Endodermal cell (in vitro differentiated cells): Measurements from ENCODE around the gene GAS7. TPM values are rescaled to one million over a fixed set of nuclear protein-coding genes. Genes with fewer than 3 reads are reported as not detected.
A peak's percentile ranks its signal among the peaks of the same experiment; 100 is the strongest.

Experiments used
- DNase-seq: peaks from one replicate; pipeline ENCODE4 v3.0.0-alpha.2; 2017
- H3K27ac ChIP-seq: 2 replicates; pipeline ENCODE4 v1.5.1; 2013; ENCODE audit warnings: mild to moderate bottlenecking, low read depth, low read length, moderate library complexity
- H3K27me3 ChIP-seq: 2 replicates; pipeline ENCODE4 v1.6.1; 2013; ENCODE audit warnings: mild to moderate bottlenecking, low read length, moderate library complexity; ENCODE audit not compliant: insufficient read depth, control insufficient read depth, poor library complexity, severe bottlenecking
- H3K36me3 ChIP-seq: 2 replicates; pipeline ENCODE4 v1.7.0; 2013; ENCODE audit warnings: mild to moderate bottlenecking, low read length, moderate library complexity; ENCODE audit not compliant: control insufficient read depth, insufficient read depth
- H3K4me1 ChIP-seq: one replicate; pipeline ENCODE4 v1.7.0; 2013; ENCODE audit warnings: low read length; ENCODE audit not compliant: control insufficient read depth, insufficient read depth
- H3K4me3 ChIP-seq: 2 replicates; pipeline ENCODE4 v1.5.1; 2013; ENCODE audit warnings: mild to moderate bottlenecking, low read length, moderate library complexity
- H3K9ac ChIP-seq: 2 replicates; pipeline ENCODE4 v1.6.1; 2013; ENCODE audit warnings: mild to moderate bottlenecking, low read length, moderate library complexity; ENCODE audit not compliant: poor library complexity, severe bottlenecking; ENCODE audit errors: extremely low read depth
- H3K9me3 ChIP-seq: 2 replicates; pipeline ENCODE4 v1.6.1; 2013; ENCODE audit warnings: mild to moderate bottlenecking, low read length, moderate library complexity; ENCODE audit not compliant: control insufficient read depth
- H3K27ac Mint-ChIP-seq: 2 replicates; pipeline ENCODE4 v1.8.0; 2020; ENCODE audit warnings: mixed read lengths
- H3K27me3 Mint-ChIP-seq: 2 replicates; pipeline ENCODE4 v1.8.0; 2021; ENCODE audit warnings: mild to moderate bottlenecking, mixed read lengths; ENCODE audit not compliant: insufficient read depth
- H3K36me3 Mint-ChIP-seq: 2 replicates; pipeline ENCODE4 v1.8.0; 2020; ENCODE audit warnings: low read depth, mixed read lengths
- H3K4me1 Mint-ChIP-seq: 2 replicates; pipeline ENCODE4 v1.8.0; 2020; ENCODE audit warnings: mixed read lengths
- H3K4me3 Mint-ChIP-seq: 2 replicates; pipeline ENCODE4 v1.8.0; 2020; ENCODE audit warnings: mild to moderate bottlenecking, moderate library complexity, mixed read lengths
- H3K9me3 Mint-ChIP-seq: 2 replicates; pipeline ENCODE4 v1.8.0; 2020; ENCODE audit warnings: mild to moderate bottlenecking, mixed read lengths
- CTCF ChIP-seq: fragments of 200-600 bp; sonication (generic); conservative IDR thresholded peaks from 2 replicates; pipeline ENCODE4 v1.5.0; 2021; ENCODE audit warnings: antibody characterized with exemption, mild to moderate bottlenecking
- WGBS, 2 experiments: methylation state at CpG; one replicate each; pipeline versions ENCODE4 v1.1.5 to v1.1.7; 2013; ENCODE audit warnings: missing lambda C conversion rate in 2 of 2, mixed read lengths in 1 of 2; ENCODE audit not compliant: insufficient coverage in 1 of 2, insufficient read length in 1 of 2; 5-methylcytosine and 5-hydroxymethylcytosine counted together
- total RNA-seq, 2 donors: library from RNA; stranded (reverse); fragmentation: NEBNext Ultra II Directional in 1 of 2; extraction: Animal tissue kit (Norgen Biotek cat#: 25700) in 1 of 2; gene quantifications; 2 replicates in 1 of 2; 3 replicates in 1 of 2; pipeline ENCODE4 v1.2.1, GENCODE V29; 2021

GAS7 gene
- total RNA-seq, 2 donors from 2014 or later, result 8.6 to 14.7 TPM

GRCh38 chr17:10141436-10141835 is 57.0 kb downstream of the GAS7 start:
- Mint-ChIP-seq H3K27ac (peak overlapping the region; percentile 35), H3K36me3 (no peaks in the 10 kb centered on the region), H3K4me3 (no peak overlapping the region), H3K9me3 (no peaks in the 10 kb centered on the region), H3K27me3 (no peaks in the 10 kb centered on the region), H3K4me1 (no peaks in the 10 kb centered on the region)
- H3K27ac ChIP-seq, result no peak overlapping the region
- H3K9me3 ChIP-seq, result no peaks in the 10 kb centered on the region
- H3K4me3 ChIP-seq, result no peak overlapping the region
- DNase-seq, result no peak
- H3K27me3 ChIP-seq, result no peaks in the 10 kb centered on the region
- no peak overlapping the region for H3K9ac ChIP-seq
- no peak for TF ChIP-seq CTCF
- no peaks in the 10 kb centered on the region for H3K4me1 ChIP-seq
- H3K36me3 ChIP-seq, result no peaks in the 10 kb centered on the region
- WGBS, 2 experiments, result 89 to 100% methylated on average over 1 to 2 of the region's 2 CpGs

- WGBS, 2 experiments, result 87% methylated on average over 2 of the region's 2 CpGs; no CpG with 5 or more reads in 1 of the 2 experiments
- Histone ChIP-seq H3K9ac (no peak overlapping the region), H3K36me3 (no peaks in the 10 kb centered on the region), H3K4me3 (no peak overlapping the region), H3K27ac (no peak overlapping the region), H3K27me3 (no peaks in the 10 kb centered on the region), H3K9me3 (no peaks in the 10 kb centered on the region), H3K4me1 (no peaks in the 10 kb centered on the region)
- DNase-seq, result no peak
- no peaks in the 10 kb centered on the region for H3K36me3 Mint-ChIP-seq
- H3K4me3 Mint-ChIP-seq, result no peak overlapping the region
- TF ChIP-seq CTCF, result no peak
- no peaks in the 10 kb centered on the region for H3K27me3 Mint-ChIP-seq
- H3K9me3 Mint-ChIP-seq, result no peaks in the 10 kb centered on the region
- H3K27ac Mint-ChIP-seq, result peak overlapping the region; percentile 2
- no peaks in the 10 kb centered on the region for H3K4me1 Mint-ChIP-seq
Observed at GRCh38 chr17:10139577-10139976, 58.8 kb downstream of the GAS7 start.

GRCh38 chr17:10136258-10136981 is 62.0 kb downstream of the GAS7 start:
- H3K4me3 Mint-ChIP-seq, result no peak overlapping the region
- Histone ChIP-seq H3K27ac (no peak overlapping the region), H3K9me3 (no peaks in the 10 kb centered on the region), H3K36me3 (no peaks in the 10 kb centered on the region), H3K4me3 (no peak overlapping the region), H3K9ac (no peak overlapping the region), H3K4me1 (no peaks in the 10 kb centered on the region), H3K27me3 (no peaks in the 10 kb centered on the region)
- H3K27me3 Mint-ChIP-seq, result no peaks in the 10 kb centered on the region
- H3K27ac Mint-ChIP-seq, result no peak overlapping the region
- 88 to 90% methylated on average over 13 to 15 of the region's 15 CpGs for WGBS, 2 experiments
- H3K36me3 Mint-ChIP-seq, result no peaks in the 10 kb centered on the region
- DNase-seq, result peak; percentile 60
- H3K9me3 Mint-ChIP-seq, result no peaks in the 10 kb centered on the region
- no peak for TF ChIP-seq CTCF
- H3K4me1 Mint-ChIP-seq, result no peaks in the 10 kb centered on the region
